NOMO-1 (cell line): ENCODE data around the gene MINDY3.
"Not testable (repeated sequence)": the region's sequence is repeated elsewhere in the genome, so short reads cannot be mapped to it uniquely, and the experiment has no call there.

ENCODE experiments used
- DNase-seq, 2 experiments: peaks; one replicate each; lab custom pipeline; 2025; ENCODE audit not compliant: unreplicated experiment in 2 of 2; lab: John Stamatoyannopoulos, UW

Gene MINDY3

GRCh38 chr10:15857107-15857575, 3.2 kb downstream of the MINDY3 start:
- DNase-seq, result no peak

DNA sequence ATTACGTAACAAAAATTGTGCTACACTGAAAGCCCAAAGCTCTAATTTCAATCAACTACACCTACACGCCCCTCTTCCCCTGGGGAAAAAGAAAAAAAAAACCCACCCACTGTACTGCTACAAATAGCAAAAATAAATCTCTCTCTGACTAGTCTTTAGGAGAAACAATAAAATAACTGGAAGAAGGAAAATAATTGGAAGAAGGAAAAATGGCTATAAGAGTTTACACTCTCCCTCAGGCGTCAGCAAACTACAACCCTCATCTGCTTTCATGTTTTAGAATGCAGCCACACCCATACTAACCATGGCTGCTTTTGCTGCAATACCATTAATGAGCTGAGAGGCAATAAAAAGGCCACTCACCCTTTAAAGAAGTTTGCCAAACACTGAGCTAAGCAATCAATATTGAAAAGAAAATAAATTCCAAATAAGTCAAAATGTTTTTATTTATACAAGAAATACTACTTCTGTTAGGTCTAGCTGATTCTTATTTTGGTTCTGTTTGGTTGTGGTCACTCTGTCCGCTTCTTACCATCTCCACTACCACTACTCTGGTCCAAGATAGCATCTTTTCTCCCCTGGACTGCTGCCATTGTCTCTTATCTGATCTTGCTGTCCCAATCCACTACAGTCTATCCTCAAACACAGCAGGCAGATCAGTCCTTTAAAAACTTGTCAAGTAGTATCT, 3.8 kb downstream of the MINDY3 start:
- DNase-seq, result no peak

DNA sequence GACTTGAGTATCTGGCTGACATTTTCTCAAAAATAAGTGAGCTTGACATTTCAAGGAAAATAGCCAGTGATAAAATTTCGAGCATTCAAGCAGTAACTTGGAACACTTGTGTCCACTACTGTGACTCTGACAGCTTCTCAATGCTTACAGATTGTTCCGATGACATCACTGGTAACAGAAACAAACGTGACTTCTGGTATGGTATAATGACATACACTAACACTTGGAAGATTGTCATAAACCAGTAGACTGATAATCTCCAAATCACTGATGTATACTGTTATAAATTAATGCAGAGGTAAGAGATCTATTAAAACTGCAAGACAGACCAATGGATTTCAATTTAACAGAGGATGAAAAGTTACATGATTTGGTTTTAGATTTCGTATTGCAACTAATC, 6.5 kb downstream of the MINDY3 start:
- DNase-seq, result no peak

GRCh38 chr10:15852111-15852557, 8.2 kb downstream of the MINDY3 start:
- no peak for DNase-seq

GRCh38 chr10:15850337-15850978, 9.8 kb downstream of the MINDY3 start:
- not testable (repeated sequence) for DNase-seq

- DNase-seq, result peak in 1 of 2 experiments; percentile 23
Observed at GRCh38 chr10:15849316-15849715, 11.0 kb downstream of the MINDY3 start.

DNA sequence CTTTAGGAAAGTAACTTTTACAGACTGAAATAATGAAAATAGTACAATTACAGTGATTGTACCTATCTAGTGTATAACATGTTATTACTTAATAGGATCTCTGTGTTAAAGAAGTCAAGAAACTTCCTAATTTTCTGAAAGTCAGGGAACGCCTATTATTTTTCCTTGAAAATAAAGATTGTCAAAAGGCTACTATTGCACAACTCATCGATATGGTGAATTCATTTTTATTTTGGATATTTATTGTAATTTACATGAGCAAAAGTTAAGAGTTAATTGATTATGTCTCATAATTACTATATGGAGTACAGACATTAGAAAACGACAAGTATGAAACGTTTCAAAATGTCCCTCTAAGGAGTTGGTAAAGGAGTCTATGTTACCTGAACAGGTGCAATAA, 12.8 kb downstream of the MINDY3 start:
- no peak for DNase-seq

- no peak for DNase-seq
Observed at GRCh38 chr10:15844517-15844916, 15.8 kb downstream of the MINDY3 start.

DNA sequence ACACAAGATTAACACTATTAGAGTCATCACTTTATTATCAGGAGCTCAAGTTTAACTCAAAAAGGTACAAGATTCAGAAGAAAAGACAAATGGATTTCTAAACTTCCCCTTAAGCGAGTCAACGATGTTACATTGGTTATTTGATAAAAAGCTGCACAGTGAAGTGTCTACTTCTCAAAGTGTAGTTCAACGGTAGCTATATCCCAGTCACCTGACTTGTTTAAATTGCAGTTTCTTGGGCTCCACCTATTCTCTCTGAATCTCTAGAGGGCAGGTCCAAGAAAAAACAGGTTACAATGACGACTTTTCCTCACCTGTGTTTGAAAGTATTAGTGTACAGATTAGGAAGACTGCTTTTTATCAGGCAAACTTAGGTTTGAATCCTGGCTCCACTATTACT, 16.6 kb downstream of the MINDY3 start:
- no peak for DNase-seq

GRCh38 chr10:15842556-15843169, 17.6 kb downstream of the MINDY3 start:
- DNase-seq, result no peak

DNA sequence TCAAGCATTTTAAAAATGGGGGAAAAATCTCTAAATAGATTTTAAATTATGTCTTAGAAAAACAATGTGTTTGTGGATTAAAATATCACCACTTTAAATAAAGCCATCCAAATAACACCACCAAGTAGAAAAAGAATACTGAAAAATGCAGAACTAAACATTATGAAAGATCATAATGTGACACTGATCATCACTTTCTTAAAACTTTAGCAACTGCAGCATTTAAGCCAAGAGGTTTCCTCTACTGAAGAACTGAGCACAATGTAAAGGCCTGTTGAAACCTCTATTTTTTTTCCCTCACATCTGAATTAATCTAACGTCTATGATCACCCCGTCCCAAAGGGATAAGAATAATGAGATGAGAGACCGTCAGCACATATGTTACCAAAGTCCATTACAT, 18.6 kb downstream of the MINDY3 start:
- DNase-seq, result peak in 1 of 2 experiments; percentile 46

GRCh38 chr10:15836807-15837206, 23.5 kb downstream of the MINDY3 start:
- DNase-seq, result no peak

- no peak for DNase-seq
Observed at GRCh38 chr10:15829495-15829894, 30.8 kb downstream of the MINDY3 start.

- DNase-seq, result no peak
Observed at GRCh38 chr10:15824498-15824897, 35.8 kb downstream of the MINDY3 start.

GRCh38 chr10:15822131-15822530, 38.2 kb downstream of the MINDY3 start:
- DNase-seq, result no peak

DNA sequence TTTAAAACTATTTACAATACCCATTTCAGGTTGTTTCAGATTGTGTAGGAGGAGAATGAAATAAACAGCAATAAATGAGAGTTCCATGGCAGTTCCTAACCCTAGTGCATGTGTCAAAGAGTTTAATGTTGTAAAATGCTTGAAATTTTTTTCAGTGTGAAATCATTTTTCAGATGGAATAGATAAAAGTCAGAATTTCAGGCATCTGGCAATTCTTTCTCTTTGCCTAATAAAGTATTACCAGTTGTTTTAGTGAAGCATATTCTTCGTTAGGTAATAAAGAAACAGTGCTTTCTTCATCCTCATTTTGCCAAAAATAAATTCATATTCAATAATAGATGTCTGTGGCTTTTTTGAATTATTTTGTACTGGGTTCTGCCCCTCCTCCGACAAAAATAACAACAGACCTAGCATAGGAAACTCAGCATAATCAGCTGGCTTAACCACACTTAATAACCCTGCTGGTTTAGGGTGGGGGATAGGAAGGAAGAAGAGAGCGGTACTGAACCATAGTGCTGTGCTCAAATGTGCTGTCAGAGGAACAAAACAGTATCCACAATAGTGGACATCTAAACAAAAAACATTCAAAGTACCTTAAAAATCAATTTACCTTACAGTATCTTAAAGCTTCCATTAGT, 39.1 kb downstream of the MINDY3 start:
- no peak for DNase-seq

DNA sequence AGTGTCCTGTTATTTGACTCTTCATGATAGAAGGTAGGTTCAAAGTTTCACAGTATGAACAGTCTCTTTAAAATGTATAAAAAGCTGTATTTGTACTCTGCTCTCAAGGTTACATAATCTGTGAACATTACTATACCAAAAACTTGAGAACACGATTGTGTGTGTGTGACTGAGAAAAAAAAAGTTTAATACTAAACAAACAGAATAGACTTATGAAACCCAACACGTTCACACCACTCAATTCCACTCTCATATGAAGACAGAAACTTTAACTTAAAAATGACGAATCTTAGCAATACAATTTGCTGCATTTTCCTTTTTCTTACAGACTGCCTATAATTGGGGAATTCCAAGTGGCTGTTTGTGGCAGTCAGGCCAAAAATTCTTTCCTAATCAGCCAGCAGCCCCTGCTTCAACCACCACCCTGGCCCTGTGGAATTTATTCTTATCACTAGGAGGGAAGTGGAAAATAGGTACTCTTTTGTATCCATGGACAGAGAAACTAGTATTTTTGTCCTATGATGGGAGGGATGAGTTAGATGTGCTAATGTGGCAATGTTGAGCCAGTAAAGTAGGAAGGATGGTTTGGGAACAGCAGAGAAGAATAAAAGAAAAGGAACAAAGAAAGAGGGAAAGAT, 42.8 kb downstream of the MINDY3 start:
- no peak for DNase-seq

- no peak for DNase-seq
Observed at GRCh38 chr10:15815242-15815885, 44.9 kb downstream of the MINDY3 start.

DNA sequence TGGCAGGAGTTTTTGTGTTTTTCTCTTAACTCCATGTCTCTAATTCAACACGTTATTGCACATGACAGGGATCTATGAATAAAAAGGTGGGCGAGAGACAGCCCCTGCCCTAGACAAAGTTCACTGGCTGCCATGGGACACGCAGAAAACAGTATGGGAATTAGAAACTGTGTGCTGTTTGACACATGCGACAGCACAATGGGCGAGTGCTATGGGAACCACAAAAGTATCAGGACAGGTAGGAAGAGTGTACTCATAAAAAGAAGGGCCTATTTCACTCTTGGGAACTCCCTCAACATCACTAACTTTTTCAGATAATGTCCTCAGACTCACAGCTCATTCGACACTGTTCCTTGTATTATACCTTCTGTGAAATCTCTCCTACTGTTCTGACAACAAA, 45.7 kb downstream of the MINDY3 start:
- DNase-seq, result no peak

DNA sequence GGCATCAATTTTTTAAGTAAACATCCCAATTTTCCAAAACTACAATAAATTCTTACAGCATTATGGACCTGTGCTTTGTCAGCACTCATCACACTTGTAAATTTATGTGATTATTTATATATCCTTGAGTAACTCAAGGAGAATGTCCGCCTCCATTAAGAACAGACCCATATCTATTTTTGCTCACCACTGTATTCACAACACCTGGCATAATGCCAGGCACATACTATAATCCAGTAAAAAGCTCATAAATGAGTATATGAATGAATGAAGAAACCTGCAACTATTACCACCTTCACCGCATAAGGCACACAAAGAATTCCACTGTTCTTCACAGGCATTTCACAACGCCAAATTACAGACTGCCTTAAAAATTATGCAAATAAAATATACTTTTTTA, 46.9 kb downstream of the MINDY3 start:
- no peak for DNase-seq

DNA sequence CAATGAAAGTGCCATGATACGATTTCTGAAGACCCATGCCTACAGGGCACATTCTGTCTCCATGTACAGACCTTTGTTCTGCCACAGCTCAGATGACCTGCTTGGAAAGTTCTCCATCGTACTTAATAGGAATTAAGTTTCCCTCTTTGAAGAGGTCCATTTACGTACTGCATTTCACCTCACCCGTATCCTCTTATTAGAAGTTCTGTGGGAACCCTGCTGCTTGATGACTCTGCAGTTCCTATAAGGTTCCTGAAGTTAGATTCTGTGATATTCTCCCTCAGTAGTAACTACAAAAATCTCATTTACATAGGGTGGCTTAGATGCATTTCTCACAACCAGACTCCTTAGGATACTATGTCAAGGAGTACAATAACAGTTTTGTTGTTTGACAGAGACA, 50.9 kb downstream of the MINDY3 start:
- DNase-seq, result no peak
